Upper lobe of left lung (tissue), 4 donors: ENCODE measurements around the gene QSOX1.

Experiments
- CTCF ChIP-seq, 6 experiments: fragments of 450-650 bp in 4 of 6; fragments of 200-600 bp in 2 of 6; sonication (generic) in 2 of 6; IDR thresholded peaks; one replicate each; pipeline ENCODE4 v1.5.1; 2016 to 2019; ENCODE audit warnings: antibody characterized with exemption in 6 of 6
- POLR2A ChIP-seq, 4 donors: fragments of 450-650 bp; IDR thresholded peaks; one replicate each; pipeline ENCODE4 v1.5.1; 2016 to 2017; ENCODE audit warnings: antibody characterized with exemption in 4 of 4, mild to moderate bottlenecking in 2 of 4
- POLR2AphosphoS5 ChIP-seq, 2 donors: sonication (generic); formaldehyde crosslinking; IDR thresholded peaks; one replicate each; pipeline ENCODE4 v1.5.1; 2017; ENCODE audit warnings: antibody characterized with exemption in 2 of 2

- TF ChIP-seq CTCF (IDR thresholded peaks at IDR 0.05), result no peak
- no peak for TF ChIP-seq POLR2A (IDR thresholded peaks at IDR 0.05)
- TF ChIP-seq POLR2AphosphoS5 (IDR thresholded peaks at IDR 0.05), result no peak
Observed at GRCh38 chr1:180182643-180183311, 28.1 kb downstream of the QSOX1 start.
